ENCODE results near the gene SRPK1. TPM values are rescaled to one million over a fixed set of nuclear protein-coding genes. Genes with fewer than 3 reads are reported as not detected.
"Not testable (repeated sequence)": the region's sequence is repeated elsewhere in the genome, so short reads cannot be mapped to it uniquely, and the experiment has no call there.

SRPK1 gene
- 10 to 100 TPM; 81.3 to 95.1 TPM for total RNA-seq
- long read RNA-seq, full-length matches to known transcripts = 54 of 97 reads
- long read RNA-seq, partial matches to known transcripts = 30 of 97 reads
- long read RNA-seq, other reads (novel, unspliced or antisense) = 13 of 97 reads

DNA sequence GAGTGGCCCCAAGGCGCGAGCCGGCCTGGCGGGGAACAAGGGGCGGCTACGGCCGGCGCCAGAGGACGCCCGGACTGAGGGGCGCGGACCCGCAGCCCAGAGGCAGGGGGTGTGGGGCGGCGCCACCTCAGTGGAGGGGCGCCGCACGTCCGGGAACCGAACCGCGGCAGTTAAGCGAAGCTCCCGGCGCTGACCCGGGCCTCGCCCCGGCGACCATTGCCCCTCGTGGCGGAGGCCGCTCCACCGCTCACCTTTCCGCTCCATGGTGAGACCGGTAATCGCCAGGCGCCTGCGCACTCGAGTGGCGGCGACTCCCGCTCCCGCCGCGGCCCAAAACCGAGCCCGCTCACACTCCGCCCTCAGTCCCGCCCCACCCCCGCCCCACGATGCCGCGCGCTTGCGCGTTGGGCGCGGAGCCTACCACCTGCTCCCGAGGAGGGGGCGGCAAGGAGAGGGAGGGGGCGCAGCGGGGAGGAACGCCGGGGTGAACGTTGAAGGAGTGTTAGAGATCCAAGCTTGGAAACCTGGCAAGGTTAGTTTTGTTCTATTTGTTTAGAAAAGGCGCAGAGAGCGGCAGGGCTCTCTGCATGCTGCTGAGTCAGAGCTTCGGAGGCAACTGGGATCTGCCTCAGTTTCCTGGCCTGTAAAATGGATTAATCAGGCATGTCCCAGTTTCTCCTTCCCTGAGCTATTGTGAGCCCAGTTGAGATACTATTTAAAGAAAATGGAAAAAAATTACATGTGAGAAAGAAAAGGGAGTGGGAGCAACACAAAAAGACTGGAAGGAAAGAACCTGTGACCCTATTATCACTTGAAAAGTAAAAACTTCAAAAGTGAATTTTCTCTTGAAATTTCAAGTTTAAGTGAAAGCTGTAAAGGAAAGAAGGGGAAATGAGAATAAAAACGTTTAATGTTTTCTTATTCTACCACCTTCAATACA lies at the start of gene SRPK1:
SRPK1 (minus strand) TSS at position 306 of the 940 bp plus-strand sequence; CDS start at position 264, 42 bp downstream.
- ATAC-seq (peak; percentile 79), DNase-seq (peak; percentile 89 to 93)
- intact Hi-C loops (cut with DNase I, micrococcal nuclease) = no loop called here

DNA sequence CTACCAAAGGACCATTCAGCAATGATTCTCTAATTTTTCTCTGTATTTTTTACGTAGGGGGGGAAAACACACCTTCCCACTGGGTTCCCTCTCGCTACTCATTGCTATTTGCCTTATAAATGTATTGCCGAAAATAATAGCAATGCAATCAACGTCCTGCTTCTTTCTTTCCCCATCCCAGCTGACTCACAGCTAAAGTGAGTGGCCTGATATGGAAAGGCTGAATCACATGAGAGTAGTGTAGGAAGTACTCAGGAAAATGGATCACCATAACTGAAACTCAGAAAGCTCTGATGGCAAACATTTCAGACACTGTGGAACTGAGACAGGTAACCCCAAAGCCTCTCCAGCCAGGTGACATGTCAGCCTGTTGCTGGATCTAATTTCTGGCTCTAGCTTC lies 49.3 kb upstream of the SRPK1 start:
- intact Hi-C loops (cut with DNase I, micrococcal nuclease) = no loop called here
- no peak for DNase-seq
- no peak for ATAC-seq

DNA sequence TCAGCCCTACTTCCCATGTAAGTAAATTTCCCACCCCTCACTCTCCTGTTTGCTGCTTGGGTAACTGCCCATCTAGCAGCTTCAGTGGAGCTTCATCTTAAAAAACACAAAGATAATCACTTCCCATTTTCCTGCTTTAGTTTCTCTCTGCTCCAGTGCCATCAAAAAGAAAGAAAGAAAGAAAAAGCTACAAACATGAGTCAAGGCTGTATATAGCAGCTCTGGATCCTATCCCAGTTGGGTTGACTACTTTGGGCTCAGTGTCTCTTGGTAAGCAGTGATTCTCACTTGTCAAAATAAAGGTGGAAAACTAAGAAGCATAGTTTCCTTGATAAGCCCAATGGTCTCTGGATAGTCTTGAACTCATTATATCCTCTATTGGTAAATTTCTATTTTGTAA lies 48.7 kb upstream of the SRPK1 start:
- intact Hi-C loops (cut with DNase I, micrococcal nuclease) = no loop called here
- ATAC-seq (no peak), DNase-seq (no peak)

- intact Hi-C loops (cut with DNase I, micrococcal nuclease) = no loop called here
- no peak for DNase-seq
- ATAC-seq = no peak
Measured at GRCh38 chr6:35968821-35969220, 47.9 kb upstream of the SRPK1 start.

- intact Hi-C loops (cut with DNase I, micrococcal nuclease) = no loop called here
- ATAC-seq (peak; percentile 75), DNase-seq (no peak)
Measured at GRCh38 chr6:35967076-35967774, 46.3 kb upstream of the SRPK1 start.

DNA sequence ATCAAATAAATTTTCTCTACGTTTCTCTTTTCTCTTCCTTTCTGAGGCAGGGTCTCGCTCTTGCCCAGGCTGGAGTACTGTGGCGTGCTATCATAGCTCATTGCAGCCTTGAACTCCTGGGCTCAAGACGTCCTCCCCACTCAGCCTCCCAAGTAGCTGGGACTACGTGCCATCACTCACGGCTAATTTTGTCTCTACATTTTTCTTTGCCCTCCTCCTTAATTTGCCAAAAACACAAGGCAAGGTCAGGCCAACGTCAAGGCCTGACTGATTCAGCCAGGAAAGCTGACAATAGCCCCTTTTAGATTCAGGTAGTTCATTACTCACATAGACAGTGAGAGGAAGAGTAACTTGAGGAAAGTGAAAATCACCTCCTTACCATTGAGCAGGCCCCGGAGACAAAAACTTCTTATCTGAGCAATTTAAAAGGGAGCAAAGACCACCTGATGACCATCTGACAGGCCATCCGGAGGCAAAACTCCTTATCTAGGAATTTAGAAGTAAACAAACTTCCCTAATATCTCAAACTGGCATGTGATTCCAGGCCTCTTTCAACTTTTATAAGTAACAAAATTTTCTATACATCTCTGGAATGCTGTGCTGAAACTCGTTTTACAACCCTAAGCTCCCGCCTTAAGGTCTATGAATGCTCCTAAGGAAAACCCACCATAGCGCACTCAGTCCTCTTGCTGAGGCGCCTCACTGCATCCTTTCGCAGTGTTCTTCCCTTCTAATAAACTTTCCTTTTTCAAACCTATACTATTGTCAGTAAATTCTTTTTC lies 42.1 kb upstream of the SRPK1 start:
- ATAC-seq (no peak), DNase-seq (no peak)
- intact Hi-C loops (cut with DNase I, micrococcal nuclease) = no loop called here

DNA sequence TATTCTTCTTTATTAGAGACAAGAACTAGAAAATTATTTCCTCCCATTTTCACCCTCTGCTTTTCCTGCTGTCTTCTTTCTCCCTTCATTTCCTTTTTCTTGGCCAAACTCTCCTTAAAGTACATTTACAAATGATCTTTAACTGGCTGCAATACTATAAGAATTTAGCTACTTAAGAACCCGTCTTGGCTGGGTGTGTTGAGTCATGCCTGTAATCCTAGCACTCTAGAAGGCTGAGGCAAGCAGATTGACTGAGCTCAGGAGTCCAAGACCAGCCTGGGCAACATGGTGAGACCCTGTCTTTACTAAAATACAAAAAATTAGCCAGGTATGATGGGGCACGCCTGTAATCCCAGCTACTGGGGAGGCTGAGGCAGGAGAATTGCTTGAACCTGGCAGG lies 39.3 kb upstream of the SRPK1 start:
- intact Hi-C loops (cut with DNase I, micrococcal nuclease) = no loop called here
- DNase-seq = no peak
- no peak for ATAC-seq

DNA sequence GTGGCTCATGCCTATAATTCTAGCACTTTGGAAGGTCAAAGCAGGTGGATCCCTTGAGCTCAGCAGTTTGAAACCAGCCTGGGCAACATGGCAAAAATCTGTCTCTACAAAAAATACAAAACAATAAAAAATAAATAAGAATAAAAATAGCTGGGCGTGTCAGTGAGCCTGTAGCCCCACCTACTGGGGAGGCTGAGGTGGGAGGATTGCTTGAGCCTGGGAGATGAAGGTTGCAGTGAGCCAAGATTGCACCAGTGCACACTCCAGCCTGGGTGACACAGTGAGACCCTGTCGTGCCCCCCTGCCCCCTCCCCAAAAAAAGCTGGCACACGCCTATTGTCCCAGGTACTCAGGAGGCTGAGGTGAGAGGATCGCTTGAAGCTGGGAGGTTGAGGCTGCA lies 35.1 kb upstream of the SRPK1 start:
- ATAC-seq (peak; percentile 58), DNase-seq (peak in 1 of 2 donors; percentile 9)
- intact Hi-C loops (cut with DNase I, micrococcal nuclease) = no loop called here

DNA sequence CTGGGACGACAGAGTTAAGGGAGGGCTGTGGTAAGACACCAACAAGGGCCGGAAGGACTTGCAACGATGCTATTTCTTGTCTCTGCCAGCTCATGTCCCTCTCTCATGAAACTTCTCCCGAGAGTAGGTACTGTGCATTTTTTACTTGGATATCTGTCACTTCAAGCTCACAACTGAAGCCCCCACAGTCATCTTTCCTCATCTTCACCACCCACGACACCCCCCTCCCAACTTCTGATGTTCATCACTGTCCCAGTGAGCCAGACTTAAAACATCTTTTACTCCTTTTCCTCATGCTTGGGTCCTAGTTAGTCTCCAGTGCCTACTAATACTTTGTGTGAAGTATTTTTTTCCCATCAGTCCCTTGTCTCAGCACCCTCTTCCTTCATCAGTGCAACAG lies 34.6 kb upstream of the SRPK1 start:
- intact Hi-C loops (cut with DNase I, micrococcal nuclease) = no loop called here
- ATAC-seq = no peak

GRCh38 chr6:35955071-35955470 lies 34.2 kb upstream of the SRPK1 start:
- intact Hi-C loops (cut with DNase I, micrococcal nuclease) = no loop called here
- ATAC-seq (no peak), DNase-seq (no peak)

More for the DNA sequence above, 34.6 kb upstream of the SRPK1 start:
- DNase-seq = no peak

DNA sequence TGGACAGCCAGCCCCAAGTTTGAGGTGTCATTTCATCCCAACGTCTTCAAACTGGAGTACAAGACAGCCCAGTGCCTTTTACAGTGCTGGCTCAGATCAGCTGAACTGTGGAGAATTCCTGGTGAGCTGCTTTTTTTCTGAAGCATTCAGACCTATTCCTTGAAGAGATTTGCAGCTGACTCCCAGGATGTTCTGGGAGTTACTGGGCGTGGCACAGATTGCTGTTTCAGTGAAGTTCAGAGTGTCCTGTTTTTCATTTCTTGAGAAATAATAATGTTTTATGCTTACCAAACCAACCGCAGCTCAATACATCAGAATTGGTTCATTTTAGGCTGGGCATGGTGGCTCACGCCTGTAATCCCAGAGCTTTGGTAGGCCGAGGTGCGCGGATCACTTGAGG lies 33.4 kb upstream of the SRPK1 start:
- peak; percentile 36 for ATAC-seq
- intact Hi-C loops (cut with DNase I, micrococcal nuclease) = no loop called here
- no peak for DNase-seq

DNA sequence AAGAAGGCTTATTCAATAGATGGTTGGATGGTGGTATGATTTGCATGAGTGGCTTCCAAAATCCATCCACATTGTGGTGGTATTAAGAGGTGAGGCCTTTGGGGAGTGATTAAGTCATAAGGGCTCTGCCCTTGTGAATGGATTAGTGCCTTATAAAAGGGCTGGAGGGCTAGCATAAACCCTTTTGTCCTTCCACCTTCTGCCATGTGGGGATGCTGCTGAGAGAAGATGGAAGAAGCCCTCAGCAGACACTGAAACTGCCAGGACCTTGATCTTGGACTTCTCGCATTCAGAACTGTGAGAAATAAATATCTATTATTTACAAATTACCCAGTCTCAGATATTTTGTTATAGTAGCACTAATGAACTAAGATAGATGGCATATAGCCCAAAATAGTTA lies 27.8 kb upstream of the SRPK1 start:
- DNase-seq (no peak), ATAC-seq (no peak)
- intact Hi-C loops (cut with DNase I, micrococcal nuclease) = no loop called here

GRCh38 chr6:35945650-35946025 lies 24.7 kb upstream of the SRPK1 start:
- intact Hi-C loops (cut with DNase I, micrococcal nuclease) = no loop called here
- DNase-seq (no peak), ATAC-seq (no peak)

DNA sequence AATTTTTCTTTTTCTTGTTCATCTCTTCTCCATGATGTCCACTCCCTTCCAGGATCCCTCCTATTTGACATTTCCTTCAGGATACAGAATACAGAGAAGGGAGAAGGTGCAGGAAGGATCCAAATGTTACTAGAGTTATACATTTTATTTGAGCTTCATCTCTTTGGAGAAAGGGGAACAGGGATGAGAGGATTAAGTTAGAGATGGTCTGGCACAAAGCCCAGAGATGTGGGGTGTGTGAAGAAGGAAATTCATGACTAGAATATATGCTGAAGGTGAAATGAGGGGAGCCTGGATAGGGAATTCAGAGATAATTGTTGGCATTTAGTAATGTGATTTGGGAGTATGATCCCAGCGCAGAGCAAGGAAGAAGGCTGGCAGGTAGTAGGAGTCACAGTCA lies 22.5 kb upstream of the SRPK1 start:
- intact Hi-C loops (cut with DNase I, micrococcal nuclease) = no loop called here
- DNase-seq = no peak
- no peak for ATAC-seq

DNA sequence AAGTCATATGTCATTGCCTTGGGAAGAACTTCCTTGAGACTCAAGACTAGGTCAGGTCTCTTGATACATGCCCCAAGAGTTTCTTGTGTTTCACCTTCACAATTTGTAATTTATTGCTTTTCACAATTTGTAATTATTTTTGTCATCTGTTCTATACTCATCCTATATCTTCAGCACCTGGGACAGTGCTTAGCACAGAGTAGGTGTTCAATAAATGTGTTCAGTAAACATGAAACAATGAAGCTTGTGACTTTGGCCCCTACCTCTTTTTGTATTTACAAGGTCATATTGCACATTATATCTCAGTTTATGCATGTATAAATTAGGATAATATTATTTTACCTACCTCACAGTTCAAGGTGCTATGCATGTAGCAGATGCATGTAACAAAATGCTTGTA lies 21.5 kb upstream of the SRPK1 start:
- DNase-seq (no peak), ATAC-seq (no peak)
- intact Hi-C loops (cut with DNase I, micrococcal nuclease) = no loop called here

DNA sequence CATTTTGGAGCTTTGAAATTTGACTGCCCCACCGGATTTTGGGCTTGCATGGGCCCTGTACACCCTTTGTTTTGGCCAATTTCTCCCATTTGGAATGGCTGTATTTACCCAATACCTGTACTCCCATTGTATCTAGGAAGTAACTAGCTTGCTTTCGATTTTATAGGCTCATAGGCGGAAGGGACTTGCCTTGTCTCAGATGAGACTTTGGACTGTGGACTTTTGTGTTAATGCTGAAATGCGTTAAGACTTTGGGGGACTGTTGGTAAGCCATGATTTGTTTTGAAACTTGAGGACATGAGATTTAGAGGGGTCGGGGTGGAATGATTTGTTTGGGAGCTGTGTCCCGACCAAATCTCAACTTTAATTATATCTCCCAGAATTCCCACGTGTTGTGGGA lies 20.3 kb upstream of the SRPK1 start:
- intact Hi-C loops (cut with DNase I, micrococcal nuclease); DNase-seq: not testable (repeated sequence)
- ATAC-seq = peak; percentile 42

- ATAC-seq; intact Hi-C loops (cut with DNase I, micrococcal nuclease): not testable (repeated sequence)
- peak in 1 of 2 donors; percentile 22 for DNase-seq
Measured at GRCh38 chr6:35940014-35940413, 19.1 kb upstream of the SRPK1 start.

DNA sequence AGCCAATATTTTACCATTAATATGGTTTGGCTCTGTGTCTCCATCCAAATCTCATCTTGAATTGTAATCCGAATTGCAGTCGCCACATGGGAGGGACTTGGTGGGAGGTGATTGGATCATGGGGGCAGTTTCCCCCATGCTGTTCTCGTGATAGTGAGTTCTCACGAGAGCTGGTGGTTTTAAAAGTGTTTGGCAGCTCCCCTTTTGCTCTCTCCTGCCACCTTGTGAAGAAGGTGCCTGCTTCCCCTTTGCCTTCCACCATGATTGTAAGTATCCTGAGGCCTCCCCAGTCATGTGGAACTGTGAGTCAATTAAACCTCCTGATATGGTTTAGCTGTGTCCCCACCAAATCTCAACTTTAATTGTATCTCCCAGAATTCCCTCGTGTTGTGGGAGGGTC lies 18.4 kb upstream of the SRPK1 start:
- intact Hi-C loops (cut with DNase I, micrococcal nuclease); DNase-seq; ATAC-seq: not testable (repeated sequence)

DNA sequence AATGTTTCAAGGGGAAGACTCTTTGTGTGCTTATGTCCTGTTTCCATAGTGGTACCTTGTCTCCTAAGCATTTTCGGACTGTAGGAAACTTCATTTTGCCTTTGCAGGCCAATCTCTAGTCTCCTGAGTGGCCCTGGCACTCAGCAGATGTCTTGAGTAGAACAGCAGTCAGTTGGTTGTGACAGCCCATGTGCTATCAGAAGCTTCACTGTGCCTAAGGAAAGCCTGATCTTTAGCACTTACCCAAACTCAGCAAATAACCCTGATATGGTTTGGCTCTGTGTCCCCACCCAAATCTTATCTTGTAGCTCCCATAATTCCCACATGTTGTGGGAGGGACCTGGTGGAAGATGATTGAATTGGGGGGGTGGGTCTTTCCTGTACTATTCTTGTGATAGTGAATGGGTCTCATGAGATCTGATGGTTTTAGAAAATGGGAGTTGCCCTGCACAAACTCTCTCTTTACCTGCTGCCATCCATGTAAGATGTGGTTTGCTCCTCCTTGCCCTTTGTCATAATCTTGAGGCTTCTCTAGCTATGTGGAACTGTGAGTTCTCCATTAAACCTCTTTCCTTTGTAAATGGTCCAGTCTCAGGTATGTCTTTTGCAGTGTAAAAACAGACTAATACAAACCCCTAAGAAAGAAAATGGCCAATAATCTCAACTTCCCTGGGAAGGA lies 15.9 kb upstream of the SRPK1 start:
- DNase-seq (no peak), ATAC-seq (no peak)
- intact Hi-C loops (cut with DNase I, micrococcal nuclease) = no loop called here
